ENCODE results near the gene ABRACL.

- no peak for TF ChIP-seq ISL1 (CRISPR knock-in tag; IDR thresholded peaks at IDR 0.05)
- TF ChIP-seq ZNF565 (CRISPR knock-in tag; conservative IDR thresholded peaks at IDR 0.05; ENCODE audit: low read depth) = no peak
- TF ChIP-seq CREB5 (CRISPR knock-in tag; IDR thresholded peaks at IDR 0.05; ENCODE audit: low read depth) = no peak
- no peak for TF ChIP-seq RARB (CRISPR knock-in tag; IDR thresholded peaks at IDR 0.05)
- no peak for TF ChIP-seq PPARA (CRISPR knock-in tag; IDR thresholded peaks at IDR 0.05; ENCODE audit: borderline replicate concordance)
- TF ChIP-seq PATZ1 (CRISPR knock-in tag; IDR thresholded peaks at IDR 0.05; ENCODE audit: borderline replicate concordance) = no peak
- TF ChIP-seq SNAI2 (CRISPR knock-in tag; IDR thresholded peaks at IDR 0.05) = no peak
- TF ChIP-seq TOX (CRISPR knock-in tag; IDR thresholded peaks at IDR 0.05; ENCODE audit: borderline replicate concordance) = no peak
- no peak for TF ChIP-seq ZFP30 (CRISPR knock-in tag; IDR thresholded peaks at IDR 0.05)
- no peak for TF ChIP-seq ARNTL (CRISPR knock-in tag; IDR thresholded peaks at IDR 0.05; ENCODE audit: borderline replicate concordance, low read depth)
- no peak for TF ChIP-seq ZNF70 (CRISPR knock-in tag; IDR thresholded peaks at IDR 0.05)
These were observed 15.3 kb upstream of the ABRACL start for GRCh38 chr6:139013185-139013800.
